ENCODE measurements around the gene CTRL. TPM values are rescaled to one million over a fixed set of nuclear protein-coding genes. Genes with fewer than 3 reads are reported as not detected.

The CTRL gene
- polyA plus RNA-seq, 3 donors: 0.69 to 17.4 (median 1.6) TPM

GRCh38 chr16:67949645-67950044 is 18.0 kb upstream of the CTRL start:
- no peaks in the 10 kb centered on the region for H4K20me1 ChIP-seq (ENCODE audit: insufficient read depth, low read length)
- no peak overlapping the region for H3K4me3 Mint-ChIP-seq
- no peak overlapping the region for H3K9ac ChIP-seq (ENCODE audit: insufficient read depth, low read length, poor library complexity, severe bottlenecking)
- H3K27ac ChIP-seq (ENCODE audit: low read depth in 1 of 2, low read length in 2 of 2): no peak overlapping the region
- no peaks in the 10 kb centered on the region for H3K79me2 ChIP-seq (ENCODE audit: insufficient read depth, low read length)
- H3K4me1 Mint-ChIP-seq: no peaks in the 10 kb centered on the region
- intact Hi-C loops (cut with micrococcal nuclease): no loop called here
- no peaks in the 10 kb centered on the region for H3K27me3 ChIP-seq (ENCODE audit: control insufficient read depth in 2 of 2, insufficient read depth in 2 of 2, low read length in 2 of 2)
- peaks cover 88 to 94% of the 10 kb centered on the region in 2 donors for H3K36me3 ChIP-seq (replicated peaks in 1 of 2; ENCODE audit: control insufficient read depth in 1 of 2, insufficient read depth in 2 of 2, low read length in 2 of 2)
- peaks cover 64 to 91% of the 10 kb centered on the region in 2 donors for H3K36me3 Mint-ChIP-seq
- H3K4me1 ChIP-seq (ENCODE audit: control insufficient read depth in 1 of 2, insufficient read depth in 2 of 2, low read length in 2 of 2): no peaks in the 10 kb centered on the region
- no peak for DNase-seq
- H3K4me3 ChIP-seq (replicated peaks in 1 of 3; ENCODE audit: low read depth in 2 of 3, low read length in 3 of 3): no peak overlapping the region
- peaks cover 0 to 2% (median 0%) of the 10 kb centered on the region in 3 donors for H3K27me3 Mint-ChIP-seq (ENCODE audit: low read depth in 3 of 3)
- H3K27ac Mint-ChIP-seq: no peak overlapping the region
- H3K4me2 ChIP-seq (replicated peaks; ENCODE audit: extremely low read depth, low read length, poor library complexity, severe bottlenecking): no peak overlapping the region
- no peak overlapping the region for H2AFZ ChIP-seq (ENCODE audit: insufficient read depth, low read depth, low read length, poor library complexity, severe bottlenecking)
- H3K9me3 ChIP-seq (replicated peaks in 1 of 2; ENCODE audit: control insufficient read depth in 1 of 2, insufficient read depth in 1 of 2, low read length in 2 of 2): no peaks in the 10 kb centered on the region
- no peaks in the 10 kb centered on the region for H3K9me3 Mint-ChIP-seq
- TF ChIP-seq CTCF (IDR thresholded peaks at IDR 0.05): no peak
- 99% methylated on average over 9 of the region's 11 CpGs for WGBS (ENCODE audit: insufficient coverage)

GRCh38 chr16:67948015-67948414 is 16.4 kb upstream of the CTRL start:
- Mint-ChIP-seq H3K36me3 (peaks cover 58 to 93% of the 10 kb centered on the region in 2 donors), H3K27me3 (ENCODE audit: low read depth in 3 of 3) (peaks cover 0 to 2% (median 0%) of the 10 kb centered on the region in 3 donors), H3K4me3 (no peak overlapping the region), H3K4me1 (no peaks in the 10 kb centered on the region), H3K27ac (no peak overlapping the region), H3K9me3 (no peaks in the 10 kb centered on the region)
- H3K9ac ChIP-seq (ENCODE audit: insufficient read depth, low read length, poor library complexity, severe bottlenecking): no peak overlapping the region
- no peaks in the 10 kb centered on the region for H3K79me2 ChIP-seq (ENCODE audit: insufficient read depth, low read length)
- H3K27ac ChIP-seq (ENCODE audit: low read depth in 1 of 2, low read length in 2 of 2): no peak overlapping the region
- intact Hi-C loops (cut with micrococcal nuclease): no loop called here
- H3K4me3 ChIP-seq (replicated peaks in 1 of 3; ENCODE audit: low read depth in 2 of 3, low read length in 3 of 3): no peak overlapping the region
- no peaks in the 10 kb centered on the region for H3K4me1 ChIP-seq (ENCODE audit: control insufficient read depth in 1 of 2, insufficient read depth in 2 of 2, low read length in 2 of 2)
- H3K36me3 ChIP-seq (replicated peaks in 1 of 2; ENCODE audit: control insufficient read depth in 1 of 2, insufficient read depth in 2 of 2, low read length in 2 of 2): peaks cover 85 to 93% of the 10 kb centered on the region in 2 donors
- TF ChIP-seq CTCF (IDR thresholded peaks at IDR 0.05): no peak
- H3K4me2 ChIP-seq (replicated peaks; ENCODE audit: extremely low read depth, low read length, poor library complexity, severe bottlenecking): no peak overlapping the region
- no peaks in the 10 kb centered on the region for H3K27me3 ChIP-seq (ENCODE audit: control insufficient read depth in 2 of 2, insufficient read depth in 2 of 2, low read length in 2 of 2)
- WGBS (ENCODE audit: insufficient coverage): 95% methylated on average over 11 of the region's 15 CpGs
- no peaks in the 10 kb centered on the region for H3K9me3 ChIP-seq (replicated peaks in 1 of 2; ENCODE audit: control insufficient read depth in 1 of 2, insufficient read depth in 1 of 2, low read length in 2 of 2)
- H4K20me1 ChIP-seq (ENCODE audit: insufficient read depth, low read length): no peaks in the 10 kb centered on the region
- no peak for DNase-seq
- H2AFZ ChIP-seq (ENCODE audit: insufficient read depth, low read depth, low read length, poor library complexity, severe bottlenecking): no peak overlapping the region

Measured in CD14-positive monocyte (primary cell).